K562 (cell line): Measurements from ENCODE around the gene TSPOAP1. TPM values are rescaled to one million over a fixed set of nuclear protein-coding genes. Genes with fewer than 3 reads are reported as not detected.

Experiments used
- ADNP ChIP-seq: fragments of 200-800 bp; sonication (Bioruptor generic); IDR thresholded peaks from 2 replicates; pipeline ENCODE4 v1.6.1; 2016; ENCODE audit warnings: missing genetic modification characterization, missing compliant biosample characterization
- ASH1L ChIP-seq: fragments of 450-650 bp; IDR thresholded peaks from 2 replicates; pipeline ENCODE4 v1.6.1; 2018; ENCODE audit warnings: borderline replicate concordance, mild to moderate bottlenecking, low read depth; ENCODE audit not compliant: partially characterized antibody
- ATF2 ChIP-seq: sonication (generic); formaldehyde crosslinking; IDR thresholded peaks from 2 replicates; pipeline ENCODE4 v1.8.1; 2022; ENCODE audit warnings: missing genetic modification reagents
- DPF2 ChIP-seq: fragments of 450-650 bp; IDR thresholded peaks from 2 replicates; pipeline ENCODE4 v1.6.1; 2016
- ETV1 ChIP-seq: fragments of 450-650 bp; conservative IDR thresholded peaks from 2 replicates; pipeline ENCODE4 v1.6.1; 2016; ENCODE audit warnings: missing genetic modification characterization, control low read depth, low read depth, missing compliant biosample characterization
- FOXK1 ChIP-seq: sonication (generic); formaldehyde crosslinking; IDR thresholded peaks from 2 replicates; pipeline ENCODE4 v1.8.0; 2022; ENCODE audit warnings: missing genetic modification reagents, mild to moderate bottlenecking, borderline replicate concordance
- HCFC1 ChIP-seq: IDR thresholded peaks from 2 replicates; pipeline ENCODE4 v1.6.1; 2012; ENCODE audit warnings: low read depth, low read length, improper control_type of control experiment
- JUN ChIP-seq, 2 experiments: sonication (generic) in 1 of 2; formaldehyde crosslinking in 1 of 2; IDR thresholded peaks; 2 replicates each; pipeline versions ENCODE4 v1.6.1 to v1.8.0; 2012 to 2022; ENCODE audit warnings: borderline replicate concordance in 2 of 2, mild to moderate bottlenecking in 2 of 2, improper control_type of control experiment in 1 of 2, low read depth in 1 of 2, low read length in 1 of 2, missing genetic modification reagents in 1 of 2
- KAT7 ChIP-seq: sonication (generic); formaldehyde crosslinking; IDR thresholded peaks from 2 replicates; pipeline ENCODE4 v1.8.0; 2022; ENCODE audit warnings: missing genetic modification reagents, mild to moderate bottlenecking, borderline replicate concordance
- LEF1 ChIP-seq: fragments of 450-650 bp; IDR thresholded peaks from 2 replicates; pipeline ENCODE4 v1.6.1; 2016; ENCODE audit warnings: mild to moderate bottlenecking
- MEIS2 ChIP-seq: fragments of 450-650 bp; IDR thresholded peaks from 2 replicates; pipeline ENCODE4 v1.6.1; 2014; ENCODE audit warnings: mild to moderate bottlenecking; ENCODE audit not compliant: partially characterized antibody
- NCOR1 ChIP-seq: fragments of 450-650 bp; IDR thresholded peaks from 2 replicates; pipeline ENCODE4 v1.6.1; 2016; ENCODE audit warnings: mild to moderate bottlenecking, moderate library complexity
- NR3C1 ChIP-seq: sonication (generic); formaldehyde crosslinking; IDR thresholded peaks from 2 replicates; pipeline ENCODE4 v1.8.1; 2022; ENCODE audit warnings: missing genetic modification reagents
- PHB2 ChIP-seq: fragments of 450-650 bp; IDR thresholded peaks from 2 replicates; pipeline ENCODE4 v1.6.1; 2017; ENCODE audit warnings: low read depth
- SRSF3 ChIP-seq: fragments of 200-400 bp; formaldehyde crosslinking; IDR thresholded peaks from 2 replicates; pipeline ENCODE4 v1.6.1; 2016; ENCODE audit warnings: mild to moderate bottlenecking, low read length, moderate library complexity; ENCODE audit not compliant: insufficient read depth
- STAG1 ChIP-seq: sonication (generic); formaldehyde crosslinking; IDR thresholded peaks from 2 replicates; pipeline ENCODE4 v1.5.0; 2020; ENCODE audit warnings: missing genetic modification reagents, borderline replicate concordance
- STAT6 ChIP-seq: sonication (generic); formaldehyde crosslinking; IDR thresholded peaks from 2 replicates; pipeline ENCODE4 v1.8.1; 2023; ENCODE audit warnings: mild to moderate bottlenecking, missing genetic modification reagents
- TBP ChIP-seq: optimal IDR thresholded peaks from 2 replicates; pipeline ENCODE3; 2011; ENCODE audit warnings: low read depth, low read length, improper control_type of control experiment
- ZBED1 ChIP-seq: IDR thresholded peaks from 2 replicates; pipeline ENCODE4 v1.6.1; 2014
- ZNF280B ChIP-seq: fragments of 250-450 bp; sonication (Bioruptor Pico); IDR thresholded peaks from 2 replicates; pipeline ENCODE4 v1.5.1; 2021; ENCODE audit warnings: mild to moderate bottlenecking
- ZNF668 ChIP-seq: fragments of 250-450 bp; sonication (Bioruptor Pico); IDR thresholded peaks from 2 replicates; pipeline ENCODE4 v1.8.0; 2022; ENCODE audit warnings: mild to moderate bottlenecking, inconsistent platforms
- ZNF717 ChIP-seq: fragments of 250-450 bp; sonication (Bioruptor Pico); IDR thresholded peaks from 2 replicates; pipeline ENCODE4 v1.5.0; 2021
- ZNF76 ChIP-seq: fragments of 250-450 bp; sonication (Bioruptor Pico); IDR thresholded peaks from 2 replicates; pipeline ENCODE4 v1.4.0; 2020; ENCODE audit warnings: mild to moderate bottlenecking, moderate library complexity, borderline replicate concordance
- polyA plus RNA-seq, 8 experiments: library from polyadenylated mRNA; depleted of rRNA in 4 of 8; stranded (reverse) in 5 of 8; unstranded in 3 of 8; fragments of >200 nt; fragmentation: Nextera tagmentation in 2 of 8; fragmentation: Illumina TruSeq in 1 of 8; extraction: Ambion mirVana in 2 of 8; extraction: Trizol in 1 of 8; gene quantifications; 2 replicates each; pipeline versions ENCODE4 v1.2.1 to v1.2.3, GENCODE V29; 2011 to 2014; ENCODE audit warnings: inconsistent platforms in 1 of 8, missing spikeins in 1 of 8
- total RNA-seq, 7 experiments: library from RNA; depleted of rRNA in 6 of 7; stranded (reverse); fragments of >200 nt in 6 of 7; fragmentation: Illumina TruSeq in 2 of 7; extraction: Trizol in 2 of 7; gene quantifications; 2 replicates each; pipeline versions ENCODE4 v1.2.1 to v1.2.3, GENCODE V29; 2011 to 2021; ENCODE audit warnings: low replicate concordance in 1 of 7

Gene TSPOAP1
- total and polyA plus RNA-seq, 9 of the 15 experiments (the other 6 are each of a cell fraction or from before 2014, with no cell fraction given), result 0.87 to 3.9 (median 1.8) TPM; not detected in 2

GRCh38 chr17:58331815-58332777 lies 3.5 kb upstream of the TSPOAP1 start (continued):
- peak; percentile 32; the same call in 1 of the 2 replicates for TF ChIP-seq JUN (IDR thresholded peaks at IDR 0.05; ENCODE audit: borderline replicate concordance, low read depth, low read length)
- TF ChIP-seq JUN (CRISPR knock-in tag; IDR thresholded peaks at IDR 0.05; ENCODE audit: borderline replicate concordance), result peak; percentile 22; the same call in 1 of the 2 replicates
- TF ChIP-seq ZBED1, result peak; percentile 88
- TF ChIP-seq TBP, result no peak
- peak; percentile 38; the same call in 1 of the 2 replicates for TF ChIP-seq HCFC1
- peak; percentile 68; the same call in 1 of the 2 replicates for TF ChIP-seq ETV1 (tag)
- TF ChIP-seq PHB2, result no peak
- peak; percentile 81; the same call in 1 of the 2 replicates for TF ChIP-seq NR3C1 (CRISPR knock-in tag)
- TF ChIP-seq ASH1L, result no peak
- peak; percentile 49; the same call in 1 of the 2 replicates for TF ChIP-seq STAT6
- peak; percentile 36; the same call in 1 of the 2 replicates for TF ChIP-seq ZNF76
- TF ChIP-seq STAG1 (CRISPR knock-in tag), result no peak
- TF ChIP-seq ZNF668 (CRISPR knock-in tag), result no peak
- peak; percentile 84; the same call in 1 of the 2 replicates for TF ChIP-seq ZNF717 (CRISPR knock-in tag)
- TF ChIP-seq KAT7 (CRISPR knock-in tag), result peak; percentile 92; the same call in 1 of the 2 replicates
- peak; percentile 98; the same call in 1 of the 2 replicates for TF ChIP-seq FOXK1 (CRISPR knock-in tag)
- no peak for TF ChIP-seq DPF2
- no peak for TF ChIP-seq ATF2 (CRISPR knock-in tag)
- 0 out of 2 replicates have a peak, but pooled peaks have one; percentile 19 for TF ChIP-seq ZNF280B (CRISPR knock-in tag)
- TF ChIP-seq LEF1, result peak; percentile 71
- TF ChIP-seq MEIS2, result no peak
- peak; percentile 69 for TF ChIP-seq NCOR1
- no peak for TF ChIP-seq ADNP
- no peak for TF ChIP-seq SRSF3
